Tibial nerve (tissue), 4 donors: ENCODE results near the gene FTSJ3. TPM values are rescaled to one million over a fixed set of nuclear protein-coding genes. Genes with fewer than 3 reads are reported as not detected.
"Not testable (repeated sequence)": the region's sequence is repeated elsewhere in the genome, so short reads cannot be mapped to it uniquely, and the experiment has no call there.

Experiments
- DNase-seq, 2 donors: peaks; one replicate each; pipeline ENCODE4 v3.0.0-alpha.2; 2019; ENCODE audit warnings: low spot score in 2 of 2
- H3K27ac ChIP-seq, 4 donors: fragments of 200-600 bp; sonication (generic) in 3 of 4; one replicate each; pipeline ENCODE4 v1.5.1; 2017 to 2019; ENCODE audit warnings: mild to moderate bottlenecking in 1 of 4
- H3K27me3 ChIP-seq, 2 donors: fragments of 200-600 bp; sonication (generic) in 1 of 2; one replicate each; pipeline versions ENCODE4 v1.5.1 to v1.6.0; 2017 to 2019
- H3K36me3 ChIP-seq, 3 donors: fragments of 200-600 bp; sonication (generic); one replicate each; pipeline ENCODE4 v1.5.1; 2018 to 2019
- H3K4me1 ChIP-seq, 4 donors: fragments of 200-600 bp; sonication (generic) in 3 of 4; one replicate each; pipeline ENCODE4 v1.5.1; 2017 to 2019
- H3K4me3 ChIP-seq, 4 donors: fragments of 200-600 bp; sonication (generic) in 3 of 4; one replicate each; pipeline ENCODE4 v1.5.1; 2017 to 2019; ENCODE audit warnings: mild to moderate bottlenecking in 1 of 4, moderate library complexity in 1 of 4
- H3K9me3 ChIP-seq, 4 donors: fragments of 200-600 bp; sonication (generic) in 3 of 4; one replicate each; pipeline ENCODE4 v1.5.1; 2017 to 2019
- EP300 ChIP-seq, 2 donors: sonication (generic); formaldehyde crosslinking; IDR thresholded peaks; one replicate each; pipeline ENCODE4 v1.6.1; 2017; ENCODE audit warnings: antibody characterized with exemption in 2 of 2, mild to moderate bottlenecking in 1 of 2
- POLR2A ChIP-seq, 2 donors: fragments of 450-650 bp; IDR thresholded peaks; one replicate each; pipeline ENCODE4 v1.6.1; 2017; ENCODE audit warnings: antibody characterized with exemption in 2 of 2, mild to moderate bottlenecking in 2 of 2, moderate library complexity in 2 of 2
- WGBS, 2 donors: methylation state at CpG; one replicate each; pipeline ENCODE4 v1.1.5; 2018; 5-methylcytosine and 5-hydroxymethylcytosine counted together
- total RNA-seq, 4 donors: library from RNA; depleted of rRNA; stranded (reverse); fragments of >200 nt; gene quantifications; one replicate each; pipeline ENCODE4 v1.1.0, GENCODE V29; 2016
- TF ChIP-seq, protein P1 (sequence below), 5 experiments: fragments of 200-600 bp in 3 of 5; fragments of 450-650 bp in 2 of 5; sonication (generic) in 3 of 5; IDR thresholded peaks; one replicate each; pipeline ENCODE4 v1.5.1; 2016 to 2019; ENCODE audit warnings: antibody characterized with exemption in 5 of 5, mild to moderate bottlenecking in 3 of 5, moderate library complexity in 2 of 5

Gene FTSJ3
- total RNA-seq, 4 donors from 2014 or later = 32.8 to 69.3 (median 43.2) TPM

DNA sequence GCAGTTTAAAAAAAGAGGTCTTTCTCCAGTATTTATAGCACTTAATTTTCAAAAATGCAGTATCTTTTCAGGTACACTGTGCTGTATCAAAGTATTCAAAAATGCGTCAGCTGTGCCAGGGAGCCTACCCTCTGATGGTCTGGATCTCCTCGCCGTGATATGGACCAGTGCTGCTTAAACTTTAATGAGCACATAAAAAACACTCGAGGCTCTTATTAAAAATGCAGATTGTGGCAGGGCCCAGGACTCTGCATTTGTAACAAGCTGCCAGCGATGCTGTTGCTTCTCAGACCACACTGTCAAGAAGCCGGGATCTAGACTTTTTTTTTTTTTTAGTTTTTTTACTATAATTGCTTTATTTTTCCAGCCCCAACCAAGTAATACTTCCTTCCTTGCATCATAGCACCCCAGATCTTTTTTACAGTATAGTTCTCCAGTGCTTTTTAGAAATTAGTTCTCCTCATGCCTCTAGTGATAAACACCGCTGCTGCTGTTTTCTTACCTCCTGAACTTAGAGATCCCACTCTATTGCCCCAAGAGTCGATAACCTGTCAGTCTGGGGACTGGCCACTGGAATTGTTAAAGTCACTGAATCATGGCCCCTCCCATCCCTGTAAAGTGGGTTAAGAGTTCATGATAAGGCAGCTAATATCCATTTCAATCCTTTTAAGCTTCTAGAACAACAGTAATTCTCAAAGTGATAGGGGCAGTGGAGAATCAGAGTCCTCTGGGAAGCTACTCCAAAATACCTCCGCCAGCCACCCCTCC, 16.6 kb upstream of the FTSJ3 start:
- no peaks in the 10 kb centered on the region for H3K27me3 ChIP-seq
- DNase-seq = no peak
- 76 to 78% methylated on average over 9 of the region's 9 CpGs for WGBS, 2 donors
- no peaks in the 10 kb centered on the region for H3K36me3 ChIP-seq
- peaks cover 0 to 44% (median 31%) of the 10 kb centered on the region in 4 donors for H3K4me1 ChIP-seq
- H3K9me3 ChIP-seq = no peaks in the 10 kb centered on the region
- H3K4me3 ChIP-seq = peak overlapping the region in 2 of 4 donors; percentile 78 to 95
- no peak for TF ChIP-seq EP300 (IDR thresholded peaks at IDR 0.05)
- TF ChIP-seq, protein P1, sequence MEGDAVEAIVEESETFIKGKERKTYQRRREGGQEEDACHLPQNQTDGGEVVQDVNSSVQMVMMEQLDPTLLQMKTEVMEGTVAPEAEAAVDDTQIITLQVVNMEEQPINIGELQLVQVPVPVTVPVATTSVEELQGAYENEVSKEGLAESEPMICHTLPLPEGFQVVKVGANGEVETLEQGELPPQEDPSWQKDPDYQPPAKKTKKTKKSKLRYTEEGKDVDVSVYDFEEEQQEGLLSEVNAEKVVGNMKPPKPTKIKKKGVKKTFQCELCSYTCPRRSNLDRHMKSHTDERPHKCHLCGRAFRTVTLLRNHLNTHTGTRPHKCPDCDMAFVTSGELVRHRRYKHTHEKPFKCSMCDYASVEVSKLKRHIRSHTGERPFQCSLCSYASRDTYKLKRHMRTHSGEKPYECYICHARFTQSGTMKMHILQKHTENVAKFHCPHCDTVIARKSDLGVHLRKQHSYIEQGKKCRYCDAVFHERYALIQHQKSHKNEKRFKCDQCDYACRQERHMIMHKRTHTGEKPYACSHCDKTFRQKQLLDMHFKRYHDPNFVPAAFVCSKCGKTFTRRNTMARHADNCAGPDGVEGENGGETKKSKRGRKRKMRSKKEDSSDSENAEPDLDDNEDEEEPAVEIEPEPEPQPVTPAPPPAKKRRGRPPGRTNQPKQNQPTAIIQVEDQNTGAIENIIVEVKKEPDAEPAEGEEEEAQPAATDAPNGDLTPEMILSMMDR (IDR thresholded peaks at IDR 0.05) = no peak
- TF ChIP-seq POLR2A (IDR thresholded peaks at IDR 0.05) = no peak
- H3K27ac ChIP-seq = peak overlapping the region; percentile 89 to 98 (median 94)

DNA sequence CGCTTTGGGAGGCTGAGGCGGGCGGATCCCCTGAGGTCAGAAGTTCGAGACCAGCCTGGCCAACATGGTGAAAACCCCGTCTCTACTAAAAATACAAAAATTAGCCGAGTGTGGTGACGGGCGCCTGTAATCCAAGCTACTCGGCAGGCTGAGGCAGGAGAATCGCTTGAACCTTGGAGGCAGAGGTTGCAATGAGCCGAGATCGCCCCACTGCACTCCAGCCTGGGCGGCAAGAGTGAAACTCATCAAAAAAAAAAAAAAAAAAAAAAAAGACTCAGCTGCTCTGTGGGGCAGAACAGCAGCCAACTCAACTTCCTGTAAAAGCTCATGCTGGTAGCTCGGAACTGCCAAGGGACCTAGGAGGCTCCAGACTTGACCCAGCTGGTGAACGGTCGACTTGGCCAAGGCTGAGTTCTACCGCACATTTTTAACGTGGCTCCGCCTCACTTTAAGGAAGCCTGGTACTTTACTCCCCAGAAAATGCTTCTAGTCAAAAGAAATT, 16.0 kb upstream of the FTSJ3 start:
- peak overlapping the region; percentile 89 to 98 (median 94) for H3K27ac ChIP-seq
- not testable (repeated sequence) for H3K27me3 ChIP-seq, H3K36me3 ChIP-seq, H3K9me3 ChIP-seq
- peaks cover 0 to 46% (median 33%) of the 10 kb centered on the region in 4 donors for H3K4me1 ChIP-seq
- WGBS, 2 donors = 8 to 9% methylated on average over 17 to 19 of the region's 19 CpGs
- peak overlapping the region; percentile 64 to 95 (median 82) for H3K4me3 ChIP-seq
- DNase-seq = peak in 1 of 2 donors; percentile 38

DNA sequence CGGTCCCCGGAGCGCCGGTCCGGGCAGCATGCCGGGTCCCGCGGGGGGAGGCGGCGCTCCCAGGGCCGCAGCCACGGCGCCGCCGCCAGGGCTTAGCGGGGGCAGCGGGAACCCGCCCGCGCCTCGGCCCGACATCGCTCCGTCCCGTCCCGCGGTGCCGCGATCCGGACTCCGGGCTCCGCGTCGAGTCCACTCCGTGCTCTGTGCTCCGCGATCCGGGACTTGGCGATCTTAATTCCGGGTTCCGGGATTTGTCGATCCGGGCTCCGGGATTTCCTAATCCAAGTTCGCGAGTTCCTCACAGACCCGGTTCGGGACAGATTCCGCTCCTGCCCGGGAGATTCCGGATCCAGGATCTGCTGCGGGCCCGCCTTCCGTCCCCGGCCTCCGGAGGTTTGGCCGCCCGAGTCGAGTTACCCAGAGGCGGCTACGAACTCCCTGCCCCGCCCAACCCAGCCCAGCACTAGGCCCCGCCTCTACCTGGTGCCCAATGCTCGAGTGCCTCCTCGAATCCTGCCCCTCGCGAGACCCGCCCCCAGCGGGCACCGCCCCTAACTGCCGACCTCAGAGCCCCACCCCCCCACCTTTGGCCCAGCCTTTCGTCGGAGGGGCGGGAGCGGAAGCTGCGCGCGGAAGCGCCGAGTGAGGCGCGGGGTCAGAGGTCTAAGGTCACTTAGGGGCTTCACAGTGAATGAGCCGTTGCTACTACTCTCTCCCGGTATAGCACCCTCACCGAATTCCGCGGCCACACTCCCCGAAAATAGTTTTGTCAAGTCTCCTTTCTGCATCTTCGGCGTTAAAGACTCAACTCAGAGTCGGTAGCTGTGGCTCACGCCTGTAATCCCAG, 15.3 kb upstream of the FTSJ3 start, which contains the start of gene SMARCD2:
Gene SMARCD2 (minus strand): TSS at position 146 of the 847 bp plus-strand sequence. CDS start 11 bp downstream, at position 135.
- H3K4me1 ChIP-seq = peaks cover 6 to 50% (median 39%) of the 10 kb centered on the region in 4 donors
- peak; percentile 98 for DNase-seq
- no peaks in the 10 kb centered on the region for H3K9me3 ChIP-seq
- peak within 1 kb of the TSS; percentile 78 to 95 (median 88) for H3K4me3 ChIP-seq
- WGBS, 2 donors = 1% methylated on average over 30 to 84 of the region's 92 CpGs
- peak within 1 kb of the TSS; percentile 89 to 98 (median 94) for H3K27ac ChIP-seq
- no peaks in the 10 kb centered on the region for H3K27me3 ChIP-seq
- no peaks in the 10 kb centered on the region for H3K36me3 ChIP-seq
- peak; percentile 68 to 100 for TF ChIP-seq POLR2A (IDR thresholded peaks at IDR 0.05)
- TF ChIP-seq, protein P1 (IDR thresholded peaks at IDR 0.05) = peak in 2 of 5 experiments; percentile 71 to 93
- TF ChIP-seq EP300 (IDR thresholded peaks at IDR 0.05) = peak; percentile 79 to 87

DNA sequence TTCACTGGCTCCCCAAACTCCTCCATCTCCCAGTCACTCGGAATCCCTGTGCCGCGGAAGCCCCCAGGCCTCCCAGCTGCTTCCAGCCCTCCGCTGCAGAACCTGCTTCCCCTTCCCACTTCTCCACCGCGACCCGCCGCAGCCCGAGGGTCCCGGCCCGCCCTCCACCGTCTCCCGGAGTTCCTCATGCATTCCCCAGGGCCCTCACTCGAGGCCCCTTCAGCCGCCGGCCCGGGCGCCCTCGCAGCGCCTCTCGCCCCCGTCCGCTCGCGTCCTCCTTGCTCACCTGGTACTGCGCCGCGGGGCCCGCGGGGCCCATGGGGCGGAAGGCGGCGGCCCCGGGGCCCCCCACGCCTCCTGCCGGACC, 14.7 kb upstream of the FTSJ3 start:
- Histone ChIP-seq H3K27me3 (no peaks in the 10 kb centered on the region), H3K36me3 (peaks cover 0 to 4% (median 0%) of the 10 kb centered on the region in 3 donors), H3K4me3 (peak overlapping the region; percentile 78 to 95 (median 88)), H3K4me1 (peaks cover 8 to 56% (median 45%) of the 10 kb centered on the region in 4 donors), H3K27ac (peak overlapping the region; percentile 89 to 98 (median 94)), H3K9me3 (no peaks in the 10 kb centered on the region)
- 0 to 1% methylated on average over 26 to 34 of the region's 36 CpGs for WGBS, 2 donors
- no peak for DNase-seq
- TF ChIP-seq EP300 (IDR thresholded peaks at IDR 0.05) (no peak), POLR2A (IDR thresholded peaks at IDR 0.05) (no peak)
- TF ChIP-seq, protein P1 (IDR thresholded peaks at IDR 0.05) = no peak

DNA sequence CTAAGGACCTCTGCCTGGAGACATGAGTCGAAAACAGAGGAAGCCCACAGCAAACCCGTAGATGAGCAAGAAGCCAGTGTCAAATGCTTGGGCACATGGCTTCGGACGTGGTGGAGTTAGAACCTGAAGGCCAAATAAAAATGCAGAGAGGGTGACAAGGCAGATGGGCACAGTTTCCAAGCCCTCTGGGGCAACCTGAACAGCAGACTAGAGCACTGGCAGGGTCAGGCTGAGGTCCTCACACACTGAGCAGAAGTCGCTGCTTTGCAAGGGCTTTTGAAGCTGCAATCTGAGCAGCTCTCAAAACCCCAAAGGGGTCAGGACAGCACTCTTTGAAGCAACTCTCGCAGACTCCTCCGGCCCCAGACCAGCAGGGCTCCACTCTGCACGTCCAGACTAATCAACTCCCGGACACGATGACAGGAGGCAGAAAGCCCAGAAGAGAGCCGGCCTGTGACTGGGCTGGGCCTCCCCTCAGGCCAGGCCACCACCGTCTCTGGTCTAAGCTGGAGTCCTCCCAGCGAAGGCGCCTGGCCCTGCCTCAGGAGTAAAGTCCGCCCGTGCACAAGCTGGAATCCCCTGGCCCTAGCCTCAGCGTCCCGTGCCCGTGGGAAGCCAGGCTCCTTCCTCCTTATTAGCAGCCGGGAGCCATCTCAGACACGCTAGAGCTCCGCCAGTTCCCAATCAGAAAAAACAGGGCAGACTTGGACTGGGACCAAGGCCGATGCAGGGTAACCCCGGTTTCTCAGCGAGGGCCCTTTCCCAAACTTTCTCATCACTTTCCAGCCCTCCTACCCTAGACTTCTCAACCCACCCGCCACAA, 14.1 kb upstream of the FTSJ3 start:
- H3K36me3 ChIP-seq = peaks cover 0 to 10% (median 0%) of the 10 kb centered on the region in 3 donors
- peaks cover 8 to 62% (median 46%) of the 10 kb centered on the region in 4 donors for H3K4me1 ChIP-seq
- WGBS, 2 donors = 2 to 5% methylated on average over 19 to 20 of the region's 26 CpGs
- H3K27ac ChIP-seq = peak overlapping the region; percentile 89 to 98 (median 94)
- no peaks in the 10 kb centered on the region for H3K9me3 ChIP-seq
- H3K27me3 ChIP-seq = no peaks in the 10 kb centered on the region
- TF ChIP-seq EP300 (IDR thresholded peaks at IDR 0.05) (no peak), POLR2A (IDR thresholded peaks at IDR 0.05) (no peak)
- TF ChIP-seq, protein P1 (IDR thresholded peaks at IDR 0.05) = no peak
- DNase-seq = peak in 1 of 2 donors; percentile 54
- peak overlapping the region; percentile 78 to 95 (median 88) for H3K4me3 ChIP-seq
